Measurements from ENCODE around the gene GNA14. TPM values are rescaled to one million over a fixed set of nuclear protein-coding genes. Genes with fewer than 3 reads are reported as not detected.

GNA14 gene
- total RNA-seq, 2 experiments from 2014 or later, result not detected

GRCh38 chr9:77531400-77531799, 116.7 kb downstream of the GNA14 start:
- Histone ChIP-seq H3K27ac (ENCODE audit: low read depth in 1 of 2, low read length in 2 of 2) (no peak overlapping the region), H3K9me3 (ENCODE audit: control insufficient read depth in 1 of 2, insufficient read depth in 1 of 2, low read length in 2 of 2) (no peaks in the 10 kb centered on the region), H3K4me1 (ENCODE audit: insufficient read depth, low read length) (no peaks in the 10 kb centered on the region), H3K27me3 (ENCODE audit: control insufficient read depth in 1 of 2, insufficient read depth in 2 of 2, low read length in 2 of 2) (no peaks in the 10 kb centered on the region), H3K36me3 (ENCODE audit: insufficient read depth, low read length) (no peaks in the 10 kb centered on the region), H3K4me3 (ENCODE audit: low read length) (no peak overlapping the region)
- no peaks in the 10 kb centered on the region for H3K36me3 Mint-ChIP-seq (ENCODE audit: low read depth)
- no peaks in the 10 kb centered on the region for H3K4me1 Mint-ChIP-seq (ENCODE audit: low read depth)
- no peak overlapping the region for H3K27ac Mint-ChIP-seq
- no peak for DNase-seq
- no peaks in the 10 kb centered on the region for H3K9me3 Mint-ChIP-seq
- no peak for TF ChIP-seq CTCF (IDR thresholded peaks at IDR 0.05)
- H3K27me3 Mint-ChIP-seq, result no peaks in the 10 kb centered on the region
- no peak overlapping the region for H3K4me3 Mint-ChIP-seq
- ATAC-seq (ENCODE audit: poor library complexity), result no peak
- intact Hi-C loops (cut with DNase I, micrococcal nuclease), result no loop called here
- ChIA-PET CTCF (no interaction called here), POLR2A (no interaction called here)

GRCh38 chr9:77523891-77524290, 124.2 kb downstream of the GNA14 start:
- intact Hi-C loops (cut with DNase I, micrococcal nuclease), result no loop called here
- POLR2A ChIA-PET, result no interaction called here
- Histone ChIP-seq H3K9me3 (ENCODE audit: control insufficient read depth in 1 of 2, insufficient read depth in 1 of 2, low read length in 2 of 2) (no peaks in the 10 kb centered on the region), H3K36me3 (ENCODE audit: insufficient read depth, low read length) (no peaks in the 10 kb centered on the region), H3K4me3 (ENCODE audit: low read length) (no peak overlapping the region), H3K27me3 (ENCODE audit: control insufficient read depth in 1 of 2, insufficient read depth in 2 of 2, low read length in 2 of 2) (no peaks in the 10 kb centered on the region), H3K4me1 (ENCODE audit: insufficient read depth, low read length) (no peaks in the 10 kb centered on the region), H3K27ac (ENCODE audit: low read depth in 1 of 2, low read length in 2 of 2) (no peak overlapping the region)
- no peaks in the 10 kb centered on the region for H3K9me3 Mint-ChIP-seq
- no peak for ATAC-seq (ENCODE audit: poor library complexity)
- H3K4me3 Mint-ChIP-seq, result no peak overlapping the region
- H3K27me3 Mint-ChIP-seq, result peaks cover 4% of the 10 kb centered on the region
- no peaks in the 10 kb centered on the region for H3K4me1 Mint-ChIP-seq (ENCODE audit: low read depth)
- no peaks in the 10 kb centered on the region for H3K36me3 Mint-ChIP-seq (ENCODE audit: low read depth)
- no peak for DNase-seq
- CTCF ChIA-PET, result no interaction called here
- no peak for TF ChIP-seq CTCF (IDR thresholded peaks at IDR 0.05)
- H3K27ac Mint-ChIP-seq, result no peak overlapping the region

- Mint-ChIP-seq H3K27me3 (peaks cover 4% of the 10 kb centered on the region), H3K9me3 (no peaks in the 10 kb centered on the region), H3K27ac (no peak overlapping the region), H3K4me1 (ENCODE audit: low read depth) (no peaks in the 10 kb centered on the region), H3K4me3 (no peak overlapping the region), H3K36me3 (ENCODE audit: low read depth) (no peaks in the 10 kb centered on the region)
- Histone ChIP-seq H3K27ac (ENCODE audit: low read depth in 1 of 2, low read length in 2 of 2) (no peak overlapping the region), H3K9me3 (ENCODE audit: control insufficient read depth in 1 of 2, insufficient read depth in 1 of 2, low read length in 2 of 2) (no peaks in the 10 kb centered on the region), H3K4me1 (ENCODE audit: insufficient read depth, low read length) (no peaks in the 10 kb centered on the region), H3K4me3 (ENCODE audit: low read length) (no peak overlapping the region), H3K27me3 (ENCODE audit: control insufficient read depth in 1 of 2, insufficient read depth in 2 of 2, low read length in 2 of 2) (no peaks in the 10 kb centered on the region), H3K36me3 (ENCODE audit: insufficient read depth, low read length) (no peaks in the 10 kb centered on the region)
- intact Hi-C loops (cut with DNase I, micrococcal nuclease), result no loop called here
- ATAC-seq (ENCODE audit: poor library complexity) (no peak), DNase-seq (no peak)
- ChIA-PET POLR2A (no interaction called here), CTCF (no interaction called here)
- no peak for TF ChIP-seq CTCF (IDR thresholded peaks at IDR 0.05)
Measured at GRCh38 chr9:77521091-77521490, 127.0 kb downstream of the GNA14 start.

All from CD4-positive, alpha-beta T cell (primary cell).